HG02973 (cell line): Measurements from ENCODE around the gene PSPH.
"Not testable (repeated sequence)": the region's sequence is repeated elsewhere in the genome, so short reads cannot be mapped to it uniquely, and the experiment has no call there.

Experiments
- ATAC-seq: cut with Tn5 transposase; IDR thresholded peaks from one replicate; pipeline ENCODE4 v1.9.1; 2021; ENCODE audit warnings: moderate library complexity; ENCODE audit not compliant: unreplicated experiment

The PSPH gene

DNA sequence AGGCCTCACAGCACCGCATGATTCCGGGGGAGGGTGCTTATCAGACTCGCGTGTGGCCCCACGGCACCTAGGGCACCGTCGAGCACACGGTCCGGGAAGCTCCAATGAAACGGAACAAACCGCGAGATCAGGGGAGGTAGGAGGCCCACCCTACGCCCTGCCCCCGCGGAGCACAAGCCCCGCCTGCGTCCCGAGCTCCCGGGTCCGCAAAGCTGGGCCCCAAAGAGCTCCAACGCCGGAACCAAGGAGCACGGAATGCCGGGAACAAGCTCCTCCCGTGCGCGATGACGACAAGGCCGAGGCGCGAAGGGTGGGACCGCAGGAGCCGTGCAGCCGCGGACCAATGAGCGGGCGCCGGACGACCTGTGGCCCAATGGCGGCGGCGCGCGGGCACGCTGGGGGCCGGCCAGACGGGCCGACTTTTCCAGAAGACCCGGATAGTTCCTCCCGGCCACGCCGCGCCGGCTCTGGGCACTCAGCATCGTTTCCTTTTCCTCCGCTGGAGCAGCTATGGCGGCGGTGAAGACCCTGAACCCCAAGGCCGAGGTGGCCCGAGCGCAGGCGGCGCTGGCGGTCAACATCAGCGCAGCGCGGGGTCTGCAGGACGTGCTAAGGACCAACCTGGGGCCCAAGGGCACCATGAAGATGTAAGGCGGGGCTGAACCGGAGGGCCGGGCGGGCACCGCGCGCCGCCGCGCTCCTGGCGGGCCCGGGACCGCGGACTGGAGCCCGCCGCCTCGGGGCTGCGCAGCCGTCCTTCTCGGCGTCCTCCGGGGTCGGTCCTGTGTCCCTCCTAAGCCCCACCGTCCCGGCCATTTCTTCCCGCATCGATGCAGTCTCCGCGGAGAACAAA, at the start of gene PSPH, which contains the start of gene CCT6A:
TSS of gene PSPH (minus strand) at position 106 of the 853 bp plus-strand sequence. CDS start 30,232 bp downstream, outside the sequence.
TSS of gene CCT6A (plus strand) at position 427 of the 853 bp plus-strand sequence. CDS start at position 511, 84 bp downstream.
- peak; percentile 94 for ATAC-seq

DNA sequence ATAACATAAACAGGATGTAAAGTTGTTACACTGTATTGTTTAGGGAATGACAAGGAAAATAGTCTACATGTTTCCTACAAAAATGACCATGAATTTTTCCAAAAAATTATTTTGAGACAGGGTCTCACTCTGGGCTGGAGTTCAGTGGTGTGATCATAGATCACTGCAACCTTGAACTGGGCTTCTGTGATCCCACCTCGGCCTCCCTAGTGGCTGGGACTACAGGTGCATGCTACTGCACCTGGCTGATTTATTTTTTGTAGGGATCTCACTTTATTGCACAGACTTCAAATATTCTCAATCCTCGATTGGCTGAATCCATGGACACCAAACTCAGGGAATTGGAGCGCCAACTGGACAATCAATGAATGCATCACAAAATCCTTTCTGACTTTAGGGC, 48.4 kb upstream of the PSPH start:
- no peak for ATAC-seq

DNA sequence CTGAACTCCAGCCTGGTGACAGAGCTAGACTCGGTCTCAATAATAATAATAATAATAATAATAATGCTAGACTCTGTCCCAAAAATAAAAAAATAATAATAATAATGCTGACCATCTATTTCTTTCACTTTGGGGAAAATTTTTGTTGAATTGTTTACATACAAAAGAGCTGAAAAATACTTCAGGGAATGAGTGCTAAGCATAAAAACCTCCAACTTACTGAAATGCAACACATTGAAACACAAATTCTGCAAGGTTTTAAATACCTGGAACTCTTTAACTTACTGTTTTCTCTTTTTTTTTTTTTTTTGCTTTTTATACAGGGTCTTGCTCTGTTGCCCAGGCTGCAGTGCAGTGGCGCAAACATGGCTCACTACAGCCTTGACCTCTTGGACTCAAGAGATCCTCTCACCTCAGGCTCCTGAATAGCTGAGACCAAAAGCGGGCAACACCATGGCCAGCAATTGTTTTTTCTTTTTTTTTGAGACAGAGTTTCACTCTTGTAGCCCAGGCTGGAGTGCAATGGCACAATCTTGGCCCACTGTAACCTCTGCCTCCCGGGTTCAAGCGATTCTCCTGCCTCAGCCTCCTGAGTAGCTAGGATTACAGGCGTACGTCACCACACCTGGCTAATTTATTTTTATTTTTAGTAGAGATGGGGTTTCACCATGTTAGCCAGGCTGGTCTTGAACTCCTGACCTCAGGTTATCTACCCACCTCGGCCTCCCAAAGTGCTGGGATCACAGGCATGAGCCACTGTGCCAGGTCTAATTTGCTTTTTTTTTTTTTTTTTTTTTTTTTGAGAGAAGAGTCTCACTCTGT, 47.2 kb upstream of the PSPH start:
- ATAC-seq = not testable (repeated sequence)

DNA sequence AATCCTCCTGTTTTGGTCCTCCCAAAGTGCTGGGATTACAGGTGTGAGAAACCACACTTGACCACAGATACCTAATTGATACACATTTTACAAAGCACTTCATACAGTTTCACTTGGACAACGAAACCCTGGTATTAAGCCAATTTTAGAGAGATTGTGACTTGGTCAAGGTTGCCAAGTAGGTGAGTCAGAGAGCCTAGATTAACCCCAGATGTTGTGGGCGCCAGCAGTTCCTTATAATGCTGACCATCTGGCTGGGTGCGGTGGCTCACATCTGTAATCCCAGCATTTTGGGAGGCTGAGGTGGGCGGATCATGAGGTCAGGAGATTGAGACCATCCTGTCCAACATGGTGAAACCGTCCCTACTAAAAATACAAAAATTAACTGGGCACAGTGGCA, 46.5 kb upstream of the PSPH start:
- ATAC-seq = no peak

DNA sequence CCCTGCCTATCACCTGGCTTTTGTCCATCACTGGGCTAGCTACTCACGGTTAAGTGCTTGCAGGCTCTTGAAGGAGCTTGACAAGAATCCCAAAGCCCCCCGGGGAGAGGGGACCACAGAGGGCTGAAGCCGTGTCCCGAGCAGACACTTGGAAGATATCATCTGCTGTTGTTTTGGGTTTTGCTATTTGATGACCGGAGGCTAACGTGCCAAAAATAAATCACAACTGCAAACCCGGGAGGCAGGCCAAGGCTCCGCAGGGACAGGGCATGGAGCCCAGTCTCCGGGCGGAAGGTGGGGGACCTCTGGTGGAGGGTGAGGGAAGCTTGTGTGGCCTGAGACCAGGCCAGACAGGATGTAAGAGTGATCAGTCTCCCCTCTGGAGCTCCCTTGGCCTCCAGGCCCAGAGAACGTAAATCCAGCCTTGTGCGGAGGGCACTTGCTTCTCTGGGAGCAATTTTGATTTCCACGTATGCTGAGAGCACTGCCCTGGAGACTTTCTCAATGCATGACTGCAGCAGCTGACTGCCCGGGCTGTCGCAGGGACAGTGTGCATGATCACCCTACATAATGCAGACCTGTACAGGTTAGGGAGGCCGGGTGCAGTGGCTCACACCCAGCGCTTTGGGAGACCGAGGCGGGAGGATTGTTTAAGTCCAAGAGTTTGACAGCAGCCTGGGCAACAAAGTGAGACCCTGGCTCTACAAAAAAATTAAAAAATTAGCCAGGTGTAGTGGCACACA, 41.7 kb upstream of the PSPH start, which contains the start of gene PHKG1:
TSS of gene PHKG1 (minus strand) at position 164 of the 743 bp plus-strand sequence. CDS start 4,011 bp downstream, outside the sequence.
- ATAC-seq = no peak

DNA sequence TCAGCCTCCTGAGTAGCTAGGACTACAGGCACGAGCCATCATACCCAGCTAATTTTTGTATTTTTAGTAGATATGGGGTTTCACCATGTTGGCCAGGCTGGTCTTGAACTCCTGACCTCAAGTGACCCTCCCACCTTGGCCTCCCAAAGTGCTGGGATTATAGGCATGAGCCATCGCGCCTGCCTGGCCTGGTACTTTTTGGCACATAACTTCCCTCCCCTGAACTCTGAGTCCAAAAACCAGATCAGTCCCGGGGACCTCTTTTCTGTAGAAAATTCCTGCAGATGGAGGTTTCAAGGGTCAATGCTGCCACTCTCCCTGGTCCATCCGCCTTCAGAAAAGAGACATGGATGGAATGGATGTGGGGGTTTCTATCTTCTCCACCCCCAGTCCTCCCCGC, 41.1 kb upstream of the PSPH start:
- ATAC-seq = not testable (repeated sequence)

DNA sequence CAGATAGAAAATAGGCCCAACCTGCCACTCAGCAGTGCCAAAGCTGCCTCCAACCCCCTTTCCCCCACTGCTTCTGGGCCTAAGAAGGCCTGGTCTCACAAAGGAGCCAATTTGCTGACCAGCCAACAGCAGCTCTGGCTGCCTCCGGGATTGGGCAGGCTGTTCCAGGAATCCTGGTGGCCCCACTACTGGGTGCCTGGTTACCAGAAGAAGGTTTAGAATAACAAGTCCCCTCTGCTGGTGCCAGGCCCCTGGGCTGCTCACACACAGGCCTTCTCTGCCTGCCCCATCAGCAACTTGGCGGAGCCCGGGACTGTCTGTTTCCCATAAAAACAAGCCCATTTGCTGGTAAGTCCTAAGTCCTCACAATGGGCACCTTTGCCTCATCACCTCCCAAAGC, 40.3 kb upstream of the PSPH start:
- ATAC-seq = no peak

DNA sequence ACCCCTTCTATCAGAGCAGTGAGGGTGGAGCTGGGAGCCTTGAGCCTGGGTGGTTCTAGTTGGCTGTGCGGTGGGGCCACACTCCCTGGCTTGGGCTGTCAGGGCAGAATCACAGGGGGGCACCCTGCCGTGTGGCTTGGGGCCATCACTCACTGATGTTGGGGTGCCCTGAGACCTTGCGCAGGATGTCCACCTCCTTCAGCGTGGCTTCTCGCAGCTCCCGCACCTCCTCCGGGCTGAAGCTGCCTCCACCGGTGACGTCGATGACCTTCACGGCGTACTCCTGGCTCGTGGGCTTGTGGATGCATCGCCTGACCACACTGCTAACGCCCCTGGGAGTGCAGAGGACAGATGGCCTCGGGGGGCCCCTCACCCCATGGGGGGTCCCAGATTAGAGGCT, 36.2 kb upstream of the PSPH start:
- no peak for ATAC-seq

DNA sequence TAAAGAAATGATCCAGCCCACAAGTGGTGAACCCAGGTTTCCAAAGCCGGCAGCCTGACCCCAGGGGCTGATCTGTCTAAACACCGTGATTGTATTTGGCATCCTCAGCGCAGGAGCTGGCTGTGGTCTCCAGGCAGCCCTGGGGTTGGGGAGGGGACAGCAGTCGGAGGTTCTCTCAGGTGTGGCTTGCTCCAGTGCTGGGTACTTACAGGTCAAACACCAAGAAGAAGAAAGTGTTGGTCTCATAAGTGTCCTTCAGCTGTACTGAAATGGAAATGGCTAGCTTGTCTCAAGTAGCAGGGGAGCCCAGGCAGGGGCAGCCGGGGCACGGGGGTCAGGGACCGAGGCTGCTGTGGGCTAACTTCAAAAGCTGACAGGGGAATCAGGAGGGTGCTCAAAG, 35.5 kb upstream of the PSPH start:
- no peak for ATAC-seq

DNA sequence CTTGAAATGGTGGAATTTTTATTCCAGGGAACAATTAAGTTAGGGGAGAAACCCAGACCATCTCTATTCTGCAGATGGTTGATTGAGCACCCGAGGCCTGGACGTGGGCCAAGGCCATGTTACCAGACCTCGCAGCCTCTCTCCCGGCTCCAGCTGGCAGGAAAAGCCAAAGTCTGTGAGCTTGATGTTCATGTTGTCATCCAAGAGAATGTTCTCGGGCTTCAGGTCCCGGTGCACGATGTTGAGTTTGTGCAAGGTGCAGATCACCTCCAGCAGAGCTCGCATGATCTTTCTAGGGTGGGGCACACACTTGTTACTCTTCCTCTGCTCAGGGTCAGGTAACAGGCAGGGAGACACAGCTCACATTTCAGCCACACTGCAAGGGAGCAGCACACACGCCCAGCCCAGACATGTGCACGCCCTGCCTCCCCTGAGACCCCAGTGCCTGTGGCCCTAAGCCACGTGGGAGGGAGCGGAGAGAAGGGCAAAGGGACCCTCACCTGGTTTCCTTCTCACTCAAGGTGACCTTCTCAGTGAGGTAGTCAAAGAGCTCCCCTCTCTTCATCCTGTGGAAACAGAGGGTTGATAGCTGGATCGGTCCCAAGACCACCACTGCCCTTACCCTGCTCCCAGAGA, 32.0 kb upstream of the PSPH start:
- ATAC-seq = no peak

DNA sequence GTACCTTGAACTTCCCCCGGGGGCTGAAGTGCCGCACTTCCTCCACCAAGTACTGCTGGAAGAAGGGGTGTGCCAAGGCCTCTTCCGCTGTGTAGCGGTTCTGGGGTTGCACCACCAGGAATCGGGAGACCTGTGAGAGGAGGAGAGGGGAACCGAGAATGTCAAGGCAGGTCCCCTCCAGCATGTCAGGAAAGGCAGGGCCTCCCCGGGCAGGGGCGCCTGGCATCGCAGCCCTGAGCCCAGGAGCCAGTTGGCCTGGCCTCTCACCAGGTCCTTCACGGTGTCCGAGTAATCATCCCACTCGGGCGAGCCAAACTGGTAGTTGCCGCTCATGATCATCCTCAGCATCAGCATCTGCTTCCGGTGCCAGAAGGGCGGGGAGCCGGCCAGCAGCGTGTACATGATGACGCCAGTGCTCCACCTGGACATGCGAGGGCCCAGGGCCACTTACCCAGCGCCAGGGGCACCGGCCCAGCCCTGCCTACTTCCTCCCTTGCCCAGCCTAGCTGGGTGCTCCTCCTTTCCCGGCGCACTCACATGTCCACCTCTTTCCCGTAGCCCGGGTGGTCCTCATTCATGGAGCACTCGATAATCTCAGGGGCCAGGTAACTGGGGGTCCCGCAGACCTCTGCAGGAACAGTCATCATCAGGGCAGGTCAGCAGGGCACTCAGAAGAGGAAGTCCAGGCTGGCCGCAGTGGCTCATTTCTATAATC, 30.5 kb upstream of the PSPH start:
- ATAC-seq = no peak

DNA sequence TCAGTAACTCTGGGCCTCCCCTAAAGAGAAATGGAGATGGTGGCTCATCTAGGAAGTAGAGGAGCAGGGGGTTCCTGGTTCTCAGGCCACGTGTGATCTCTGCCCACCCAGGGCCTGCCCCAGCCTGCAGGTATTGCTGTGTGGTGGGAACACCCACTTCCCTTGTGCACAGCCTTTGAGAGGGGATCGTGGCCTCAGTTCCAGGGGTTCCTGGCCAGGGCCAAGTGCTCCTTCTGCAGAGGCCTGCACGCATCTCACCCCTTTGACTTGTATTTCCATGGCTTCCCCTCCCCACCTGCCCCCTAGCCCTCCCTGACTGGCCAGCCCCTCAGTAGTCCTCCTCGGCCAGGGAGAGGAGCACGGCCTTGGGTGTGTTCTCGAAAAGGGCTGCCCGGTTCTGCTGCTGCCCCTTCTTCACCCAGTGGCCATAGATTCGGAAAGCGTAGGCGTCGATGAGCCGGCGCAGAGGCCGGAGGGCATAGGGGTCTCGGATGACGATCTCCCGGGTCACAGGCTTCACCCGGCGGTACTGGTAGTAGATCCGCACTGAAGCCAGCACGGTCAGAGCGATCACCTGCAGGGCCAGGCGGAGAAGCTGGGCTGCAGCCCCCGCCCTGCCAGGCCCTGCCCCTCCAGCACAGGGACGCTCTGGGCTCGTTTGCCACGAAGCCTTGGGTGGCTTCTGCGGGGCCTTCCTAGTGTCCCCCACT, 29.6 kb upstream of the PSPH start:
- not testable (repeated sequence) for ATAC-seq

DNA sequence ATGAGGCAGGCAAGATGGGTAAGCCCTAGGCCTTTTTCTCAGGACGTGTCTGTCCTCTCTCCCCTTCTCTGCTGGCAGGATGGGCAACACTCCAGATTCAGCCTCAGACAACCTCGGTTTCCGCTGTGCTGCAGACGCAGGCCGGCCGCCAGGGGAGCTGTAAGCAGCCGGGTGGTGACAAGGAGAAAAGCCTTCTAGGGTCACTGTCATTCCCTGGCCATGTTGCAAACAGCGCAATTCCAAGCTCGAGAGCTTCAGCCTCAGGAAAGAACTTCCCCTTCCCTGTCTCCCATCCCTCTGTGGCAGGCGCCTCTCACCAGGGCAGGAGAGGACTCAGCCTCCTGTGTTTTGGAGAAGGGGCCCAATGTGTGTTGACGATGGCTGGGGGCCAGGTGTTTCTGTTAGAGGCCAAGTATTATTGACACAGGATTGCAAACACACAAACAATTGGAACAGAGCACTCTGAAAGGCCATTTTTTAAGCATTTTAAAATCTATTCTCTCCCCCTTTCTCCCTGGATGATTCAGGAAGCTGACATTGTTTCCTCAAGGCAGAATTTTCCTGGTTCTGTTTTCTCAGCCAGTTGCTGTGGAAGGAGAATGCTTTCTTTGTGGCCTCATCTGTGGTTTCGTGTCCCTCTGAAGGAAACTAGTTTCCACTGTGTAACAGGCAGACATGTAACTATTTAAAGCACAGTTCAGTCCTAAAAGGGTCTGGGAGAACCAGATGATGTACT, 28.4 kb upstream of the PSPH start:
- no peak for ATAC-seq

DNA sequence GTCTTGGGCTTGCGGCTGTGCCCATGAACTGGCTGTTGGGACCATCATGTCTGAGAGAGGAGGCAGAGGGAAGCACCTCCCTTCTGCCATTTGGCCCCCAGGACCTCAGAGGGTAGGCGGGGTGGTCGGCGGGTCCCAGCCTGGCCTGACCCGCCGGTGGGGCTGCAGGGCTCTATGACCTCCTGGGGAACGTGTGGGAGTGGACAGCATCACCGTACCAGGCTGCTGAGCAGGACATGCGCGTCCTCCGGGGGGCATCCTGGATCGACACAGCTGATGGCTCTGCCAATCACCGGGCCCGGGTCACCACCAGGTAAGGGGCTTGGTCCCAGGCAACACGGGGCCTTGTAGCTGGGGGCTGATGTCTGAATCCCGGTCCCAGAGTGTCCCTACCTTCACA, 27.0 kb upstream of the PSPH start:
- ATAC-seq = no peak

DNA sequence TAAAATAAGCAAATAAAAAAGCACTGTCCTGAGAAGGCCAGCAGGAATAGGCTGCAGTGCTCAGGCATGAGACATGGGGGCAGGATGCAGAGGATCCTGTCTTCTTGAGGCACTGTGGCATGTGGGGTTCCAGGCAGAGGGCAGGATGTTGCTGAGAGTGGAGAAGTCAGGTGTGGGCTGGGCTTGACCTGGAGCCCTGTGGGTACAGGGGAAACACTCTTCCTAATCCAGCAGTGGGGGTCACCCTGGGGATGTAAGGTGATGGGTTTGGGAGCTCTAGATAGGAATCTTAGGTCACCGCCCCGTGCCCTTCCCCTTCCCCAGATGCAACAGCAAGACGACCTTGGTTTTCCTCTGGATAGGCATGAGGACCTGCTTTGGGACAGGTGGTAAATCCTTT, 26.4 kb upstream of the PSPH start:
- no peak for ATAC-seq

DNA sequence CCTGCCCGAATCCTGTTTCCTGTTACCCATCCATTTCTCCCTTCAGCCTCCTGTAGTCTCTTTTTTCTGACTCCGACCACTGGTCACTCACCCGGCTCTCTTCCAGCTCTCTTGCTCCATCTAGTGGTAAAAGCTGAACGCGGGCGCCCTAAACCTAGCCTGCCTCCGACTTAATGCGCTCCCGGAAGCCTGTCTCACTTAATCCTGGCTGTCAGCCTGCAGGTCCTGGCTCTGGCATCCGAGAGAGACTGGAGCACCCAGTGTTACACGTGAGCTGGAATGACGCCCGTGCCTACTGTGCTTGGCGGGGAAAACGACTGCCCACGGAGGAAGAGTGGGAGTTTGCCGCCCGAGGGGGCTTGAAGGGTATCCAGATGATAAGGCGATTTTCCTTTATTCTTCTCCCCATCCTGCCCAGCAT, 23.1 kb upstream of the PSPH start:
- ATAC-seq = peak; percentile 91

DNA sequence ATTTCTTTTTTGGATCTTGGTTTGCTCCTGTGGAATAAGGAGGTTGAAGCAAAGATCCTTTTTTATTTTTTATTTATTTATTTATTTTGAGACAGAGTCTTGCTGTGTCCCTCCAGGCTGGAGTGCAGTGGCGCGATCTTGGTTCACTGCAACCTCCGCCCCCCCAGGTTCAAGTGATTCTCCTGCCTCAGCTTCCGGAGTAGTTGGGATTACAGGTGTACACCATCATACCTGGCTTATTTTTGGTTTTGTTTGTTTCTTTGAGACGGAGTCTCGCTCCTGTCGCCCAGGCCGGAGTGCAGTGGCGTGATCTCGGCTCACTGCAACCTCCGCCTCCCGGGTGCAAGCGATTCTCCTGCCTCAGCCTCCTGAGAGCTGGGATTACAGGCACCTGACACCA, 15.1 kb upstream of the PSPH start:
- ATAC-seq = not testable (repeated sequence)

DNA sequence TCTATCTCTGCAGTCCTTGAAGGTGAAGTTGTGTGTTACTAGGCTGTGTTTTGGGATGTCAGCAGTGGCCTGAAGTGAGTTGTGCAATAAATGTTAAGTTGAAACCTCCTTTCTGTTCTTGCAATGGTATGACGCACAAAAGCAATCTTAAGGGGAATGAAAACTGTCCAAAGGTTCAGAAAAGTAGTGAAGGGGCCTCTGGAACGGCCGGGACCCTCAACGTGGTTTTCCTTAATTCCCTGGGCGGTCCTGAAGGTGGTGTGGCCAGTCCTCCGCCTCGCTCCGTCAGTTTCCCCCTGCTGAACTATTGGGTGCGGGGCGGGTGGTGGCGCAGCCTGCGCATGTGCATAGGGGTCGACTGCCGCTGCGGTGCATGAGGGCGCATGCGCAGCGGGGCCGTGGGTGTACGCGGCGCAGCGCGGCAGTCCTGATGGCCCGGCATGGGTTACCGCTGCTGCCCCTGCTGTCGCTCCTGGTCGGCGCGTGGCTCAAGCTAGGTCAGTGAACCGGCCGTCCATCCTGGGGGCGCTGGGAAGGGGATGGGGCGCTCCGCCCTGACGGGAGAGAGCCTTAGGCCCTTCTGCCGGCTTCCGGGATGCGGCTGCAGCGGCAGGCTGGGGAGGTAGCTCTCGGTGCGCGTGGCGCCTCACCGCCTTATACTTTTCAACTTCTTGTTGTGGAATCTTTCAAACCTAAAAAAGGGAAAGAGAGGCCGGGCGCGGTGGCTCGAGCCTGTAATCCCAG, 12.8 kb upstream of the PSPH start, which contains the start of gene SUMF2:
TSS of gene SUMF2 (plus strand) at position 405 of the 744 bp plus-strand sequence. CDS start at position 431, 26 bp downstream.
- ATAC-seq = peak; percentile 79
